Measurements from ENCODE around the gene ZNF385B.

Gene ZNF385B

DNA sequence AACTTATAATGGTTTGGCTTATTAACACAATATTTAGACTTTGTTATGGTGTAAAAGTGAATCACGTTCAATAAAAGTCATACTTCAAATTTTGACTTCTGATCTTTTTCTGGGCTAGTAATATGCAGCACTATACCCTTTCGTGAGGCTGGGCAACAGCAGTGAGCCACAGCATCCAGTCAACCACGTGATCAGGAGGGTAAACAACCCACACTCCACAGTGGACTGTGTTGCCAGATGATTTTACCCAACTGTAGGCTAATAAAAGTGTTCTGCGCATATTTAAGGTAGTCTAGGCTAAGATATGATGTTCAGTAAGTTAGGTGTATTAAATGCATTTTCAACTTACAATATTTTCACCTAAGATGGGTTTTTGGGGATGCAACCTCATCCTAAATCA is 148.6 kb downstream of the ZNF385B start:
- H3K9me3 ChIP-seq (ENCODE audit: insufficient read depth, low read depth, low read length), result no peaks in the 10 kb centered on the region
- H3K4me3 ChIP-seq (ENCODE audit: low read depth, low read length), result no peak overlapping the region
- no peak overlapping the region for H2BK12ac ChIP-seq (ENCODE audit: low read length)
- H2BK120ac ChIP-seq (ENCODE audit: insufficient read depth, low read length, poor library complexity), result no peak overlapping the region
- H3K27ac ChIP-seq (ENCODE audit: low read depth, low read length), result no peak overlapping the region
- no peaks in the 10 kb centered on the region for H3K27me3 ChIP-seq (ENCODE audit: insufficient read depth, low read length)
- no peak overlapping the region for H3K14ac ChIP-seq (ENCODE audit: low read length)
- no peak overlapping the region for H3K4me2 ChIP-seq (ENCODE audit: low read length)
- H2AFZ ChIP-seq (ENCODE audit: insufficient read depth, low read length, poor library complexity), result no peak overlapping the region
- no peak overlapping the region for H2AK5ac ChIP-seq (ENCODE audit: low read length)
- H4K12ac ChIP-seq (ENCODE audit: low read depth, low read length), result no peak overlapping the region
- H3K4ac ChIP-seq (ENCODE audit: low read depth, low read length), result no peak overlapping the region
- no CpG with 5 or more reads among the region's 4 CpGs for WGBS (ENCODE audit: extremely low coverage, insufficient coverage, insufficient read length)
- H3K18ac ChIP-seq (ENCODE audit: low read length), result no peak overlapping the region
- no peak overlapping the region for H3K23ac ChIP-seq (ENCODE audit: low read length)
- no peak overlapping the region for H4K91ac ChIP-seq (ENCODE audit: low read depth, low read length)
- DNase-seq, result no peak
- H3K79me1 ChIP-seq (ENCODE audit: low read length), result peaks cover 7% of the 10 kb centered on the region
- peaks cover 3 to 5% of the 10 kb centered on the region in 2 experiments for H3K4me1 ChIP-seq (ENCODE audit: control insufficient read depth in 1 of 2, insufficient read depth in 2 of 2, low read length in 2 of 2)
- H3K9ac ChIP-seq (ENCODE audit: low read length), result no peak overlapping the region
- H3K79me2 ChIP-seq (ENCODE audit: control insufficient read depth, insufficient read depth, low read length, poor library complexity), result no peaks in the 10 kb centered on the region
- no peaks in the 10 kb centered on the region for H3K36me3 ChIP-seq (ENCODE audit: control insufficient read depth in 1 of 2, insufficient read depth in 2 of 2, low read length in 2 of 2)
- no peak overlapping the region for H2BK5ac ChIP-seq (ENCODE audit: low read depth, low read length, poor library complexity)
- H4K8ac ChIP-seq (ENCODE audit: low read depth, low read length), result no peak overlapping the region

DNA sequence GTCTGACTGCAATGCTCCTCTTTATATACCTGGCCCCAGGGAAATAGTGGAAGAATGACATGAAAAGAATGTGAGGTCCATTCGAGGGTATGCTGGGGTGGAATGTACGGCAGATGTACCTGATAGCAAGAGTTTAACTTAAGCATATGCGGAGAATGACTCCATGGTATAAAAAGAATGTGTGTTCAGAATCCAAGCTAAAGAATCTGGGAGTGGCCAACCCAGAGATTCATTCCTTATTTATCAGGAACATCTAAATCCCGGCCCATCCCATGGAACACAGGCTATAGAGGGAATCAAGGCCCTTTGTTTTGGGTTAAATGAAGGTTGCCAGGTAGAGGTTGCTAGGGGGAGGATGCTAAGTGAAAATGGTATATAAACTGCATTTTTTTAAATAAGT is 150.0 kb downstream of the ZNF385B start:
- no peak overlapping the region for H2AFZ ChIP-seq (ENCODE audit: insufficient read depth, low read length, poor library complexity)
- H3K4ac ChIP-seq (ENCODE audit: low read depth, low read length), result no peak overlapping the region
- H4K91ac ChIP-seq (ENCODE audit: low read depth, low read length), result no peak overlapping the region
- H3K18ac ChIP-seq (ENCODE audit: low read length), result no peak overlapping the region
- no peaks in the 10 kb centered on the region for H3K27me3 ChIP-seq (ENCODE audit: insufficient read depth, low read length)
- H2AK5ac ChIP-seq (ENCODE audit: low read length), result no peak overlapping the region
- no peak overlapping the region for H4K8ac ChIP-seq (ENCODE audit: low read depth, low read length)
- no peak overlapping the region for H3K4me3 ChIP-seq (ENCODE audit: low read depth, low read length)
- no peak overlapping the region for H2BK12ac ChIP-seq (ENCODE audit: low read length)
- no peak overlapping the region for H2BK5ac ChIP-seq (ENCODE audit: low read depth, low read length, poor library complexity)
- no peak overlapping the region for H4K12ac ChIP-seq (ENCODE audit: low read depth, low read length)
- H3K14ac ChIP-seq (ENCODE audit: low read length), result no peak overlapping the region
- no peaks in the 10 kb centered on the region for H3K9me3 ChIP-seq (ENCODE audit: insufficient read depth, low read depth, low read length)
- peaks cover 3 to 5% of the 10 kb centered on the region in 2 experiments for H3K4me1 ChIP-seq (ENCODE audit: control insufficient read depth in 1 of 2, insufficient read depth in 2 of 2, low read length in 2 of 2)
- no peak overlapping the region for H3K4me2 ChIP-seq (ENCODE audit: low read length)
- DNase-seq, result peak; percentile 90 to 98
- H3K79me1 ChIP-seq (ENCODE audit: low read length), result peaks cover 7% of the 10 kb centered on the region
- no peak overlapping the region for H3K27ac ChIP-seq (ENCODE audit: low read depth, low read length)
- H3K79me2 ChIP-seq (ENCODE audit: control insufficient read depth, insufficient read depth, low read length, poor library complexity), result no peaks in the 10 kb centered on the region
- H3K9ac ChIP-seq (ENCODE audit: low read length), result no peak overlapping the region
- no peak overlapping the region for H2BK120ac ChIP-seq (ENCODE audit: insufficient read depth, low read length, poor library complexity)
- no peaks in the 10 kb centered on the region for H3K36me3 ChIP-seq (ENCODE audit: control insufficient read depth in 1 of 2, insufficient read depth in 2 of 2, low read length in 2 of 2)
- no CpG with 5 or more reads among the region's 4 CpGs for WGBS (ENCODE audit: extremely low coverage, insufficient coverage, insufficient read length)
- H3K23ac ChIP-seq (ENCODE audit: low read length), result no peak overlapping the region

DNA sequence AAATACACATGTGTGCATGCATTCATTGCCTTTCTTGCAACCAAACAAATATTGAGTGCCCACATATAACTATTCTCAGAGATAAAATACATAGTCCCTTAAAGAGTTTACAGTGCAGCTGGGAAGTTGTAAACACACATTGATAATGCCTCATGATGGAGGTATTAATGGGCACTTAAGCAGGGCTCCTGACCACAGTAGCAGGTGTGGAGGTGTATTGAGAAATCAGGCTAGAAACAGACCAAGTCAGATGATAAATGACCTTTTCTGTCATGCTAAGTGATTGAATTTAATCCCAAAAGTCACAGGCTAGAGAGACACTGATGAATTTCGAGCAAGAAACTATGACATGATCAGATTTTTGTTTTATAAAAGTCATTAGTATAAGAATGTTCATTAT is 157.7 kb downstream of the ZNF385B start:
- no peaks in the 10 kb centered on the region for H3K9me3 ChIP-seq (ENCODE audit: insufficient read depth, low read depth, low read length)
- no peak overlapping the region for H3K14ac ChIP-seq (ENCODE audit: low read length)
- WGBS (ENCODE audit: extremely low coverage, insufficient coverage, insufficient read length), result no CpG with 5 or more reads among the region's 1 CpG
- no peak overlapping the region for H3K4me3 ChIP-seq (ENCODE audit: low read depth, low read length)
- H3K4ac ChIP-seq (ENCODE audit: low read depth, low read length), result no peak overlapping the region
- no peak overlapping the region for H2AK5ac ChIP-seq (ENCODE audit: low read length)
- no peak overlapping the region for H2BK120ac ChIP-seq (ENCODE audit: insufficient read depth, low read length, poor library complexity)
- H3K4me1 ChIP-seq (ENCODE audit: control insufficient read depth in 1 of 2, insufficient read depth in 2 of 2, low read length in 2 of 2), result no peaks in the 10 kb centered on the region
- no peak overlapping the region for H2BK12ac ChIP-seq (ENCODE audit: low read length)
- no peak overlapping the region for H4K8ac ChIP-seq (ENCODE audit: low read depth, low read length)
- no peak overlapping the region for H3K4me2 ChIP-seq (ENCODE audit: low read length)
- no peak for DNase-seq
- H4K12ac ChIP-seq (ENCODE audit: low read depth, low read length), result no peak overlapping the region
- H3K27ac ChIP-seq (ENCODE audit: low read depth, low read length), result no peak overlapping the region
- H3K79me2 ChIP-seq (ENCODE audit: control insufficient read depth, insufficient read depth, low read length, poor library complexity), result no peaks in the 10 kb centered on the region
- H3K79me1 ChIP-seq (ENCODE audit: low read length), result no peaks in the 10 kb centered on the region
- no peaks in the 10 kb centered on the region for H3K27me3 ChIP-seq (ENCODE audit: insufficient read depth, low read length)
- H2BK5ac ChIP-seq (ENCODE audit: low read depth, low read length, poor library complexity), result no peak overlapping the region
- H4K91ac ChIP-seq (ENCODE audit: low read depth, low read length), result no peak overlapping the region
- no peaks in the 10 kb centered on the region for H3K36me3 ChIP-seq (ENCODE audit: control insufficient read depth in 1 of 2, insufficient read depth in 2 of 2, low read length in 2 of 2)
- no peak overlapping the region for H3K23ac ChIP-seq (ENCODE audit: low read length)
- no peak overlapping the region for H3K18ac ChIP-seq (ENCODE audit: low read length)
- no peak overlapping the region for H2AFZ ChIP-seq (ENCODE audit: insufficient read depth, low read length, poor library complexity)
- H3K9ac ChIP-seq (ENCODE audit: low read length), result no peak overlapping the region

DNA sequence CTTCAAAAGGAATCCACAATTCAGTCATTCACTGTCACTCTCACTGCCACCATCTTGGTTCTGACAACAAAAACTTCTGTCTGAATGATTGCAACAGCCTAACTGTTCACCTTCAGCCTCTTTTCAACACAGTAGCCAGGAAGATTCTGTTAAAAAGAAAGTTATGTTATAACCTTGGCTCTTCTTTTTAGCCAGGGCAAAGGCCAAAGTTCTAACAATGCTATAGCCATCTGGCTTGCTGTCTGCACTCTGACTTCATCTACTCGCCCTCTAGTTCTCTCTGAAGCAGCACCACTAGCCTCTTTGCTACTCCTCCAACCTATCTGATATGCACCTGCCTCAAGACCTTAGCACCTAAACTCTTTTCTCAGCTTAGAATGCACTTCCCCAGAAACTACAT is 158.5 kb downstream of the ZNF385B start:
- H3K9ac ChIP-seq (ENCODE audit: low read length), result no peak overlapping the region
- no peak overlapping the region for H3K14ac ChIP-seq (ENCODE audit: low read length)
- no peak overlapping the region for H3K27ac ChIP-seq (ENCODE audit: low read depth, low read length)
- peak in 1 of 2 donors; percentile 35 for DNase-seq
- H3K23ac ChIP-seq (ENCODE audit: low read length), result no peak overlapping the region
- H3K4ac ChIP-seq (ENCODE audit: low read depth, low read length), result no peak overlapping the region
- H3K4me3 ChIP-seq (ENCODE audit: low read depth, low read length), result no peak overlapping the region
- no peak overlapping the region for H2AFZ ChIP-seq (ENCODE audit: insufficient read depth, low read length, poor library complexity)
- no CpG with 5 or more reads among the region's 1 CpG for WGBS (ENCODE audit: extremely low coverage, insufficient coverage, insufficient read length)
- no peak overlapping the region for H4K8ac ChIP-seq (ENCODE audit: low read depth, low read length)
- no peaks in the 10 kb centered on the region for H3K79me1 ChIP-seq (ENCODE audit: low read length)
- no peaks in the 10 kb centered on the region for H3K36me3 ChIP-seq (ENCODE audit: control insufficient read depth in 1 of 2, insufficient read depth in 2 of 2, low read length in 2 of 2)
- H3K27me3 ChIP-seq (ENCODE audit: insufficient read depth, low read length), result no peaks in the 10 kb centered on the region
- H3K18ac ChIP-seq (ENCODE audit: low read length), result no peak overlapping the region
- no peak overlapping the region for H2AK5ac ChIP-seq (ENCODE audit: low read length)
- H3K79me2 ChIP-seq (ENCODE audit: control insufficient read depth, insufficient read depth, low read length, poor library complexity), result no peaks in the 10 kb centered on the region
- H2BK12ac ChIP-seq (ENCODE audit: low read length), result no peak overlapping the region
- H2BK5ac ChIP-seq (ENCODE audit: low read depth, low read length, poor library complexity), result no peak overlapping the region
- H4K91ac ChIP-seq (ENCODE audit: low read depth, low read length), result no peak overlapping the region
- H3K9me3 ChIP-seq (ENCODE audit: insufficient read depth, low read depth, low read length), result no peaks in the 10 kb centered on the region
- H2BK120ac ChIP-seq (ENCODE audit: insufficient read depth, low read length, poor library complexity), result no peak overlapping the region
- H4K12ac ChIP-seq (ENCODE audit: low read depth, low read length), result no peak overlapping the region
- no peaks in the 10 kb centered on the region for H3K4me1 ChIP-seq (ENCODE audit: control insufficient read depth in 1 of 2, insufficient read depth in 2 of 2, low read length in 2 of 2)
- H3K4me2 ChIP-seq (ENCODE audit: low read length), result no peak overlapping the region
